ENCODE data around the gene MRGPRG. TPM values are rescaled to one million over a fixed set of nuclear protein-coding genes. Genes with fewer than 3 reads are reported as not detected.

MRGPRG gene
- polyA plus RNA-seq, 3 donors from 2014 or later = not detected

DNA sequence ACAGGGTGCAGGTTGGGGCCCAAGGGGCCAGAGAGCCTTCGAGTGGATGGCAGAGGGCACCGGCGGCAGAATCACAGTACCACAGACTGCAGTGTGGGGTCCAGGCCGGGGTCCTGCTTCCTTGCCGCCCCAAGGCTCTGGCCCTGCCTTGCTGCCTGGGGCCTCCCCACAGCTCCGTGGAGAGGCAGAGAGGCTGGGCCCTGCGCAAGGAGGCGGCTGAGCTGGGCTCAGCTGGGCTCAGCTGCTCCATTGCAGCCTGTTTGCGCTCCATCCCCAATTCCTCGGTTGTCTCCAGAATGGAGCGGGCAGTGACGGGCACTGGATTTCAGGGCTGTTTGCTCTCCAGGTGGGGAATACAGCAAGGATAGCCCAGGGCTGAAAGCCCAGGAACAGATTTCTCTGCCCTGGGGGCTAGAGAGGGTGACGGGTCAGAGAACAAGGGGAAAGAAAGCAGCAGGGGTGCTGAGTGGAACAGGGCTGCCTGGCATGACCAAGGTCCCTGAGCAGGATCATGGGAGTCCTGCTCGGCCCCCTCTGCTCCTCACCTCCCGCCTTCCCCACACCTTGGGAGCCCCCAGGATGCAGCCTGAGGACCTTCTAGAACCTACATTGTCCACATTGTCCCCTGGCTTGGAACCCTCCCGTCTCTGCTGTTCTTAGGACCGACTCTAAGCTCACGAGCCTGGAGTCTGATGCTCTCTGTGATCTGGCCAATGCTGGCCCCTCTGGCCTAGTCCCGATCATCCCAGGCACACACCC, 18.9 kb downstream of the MRGPRG start:
- Mint-ChIP-seq H3K27me3 (ENCODE audit: low read depth in 3 of 3) (peaks cover 1 to 9% (median 8%) of the 10 kb centered on the region in 3 donors), H3K4me3 (no peak overlapping the region), H3K9me3 (no peaks in the 10 kb centered on the region), H3K4me1 (peaks cover 7 to 19% of the 10 kb centered on the region in 2 donors), H3K36me3 (no peaks in the 10 kb centered on the region), H3K27ac (no peak overlapping the region)
- DNase-seq = no peak

DNA sequence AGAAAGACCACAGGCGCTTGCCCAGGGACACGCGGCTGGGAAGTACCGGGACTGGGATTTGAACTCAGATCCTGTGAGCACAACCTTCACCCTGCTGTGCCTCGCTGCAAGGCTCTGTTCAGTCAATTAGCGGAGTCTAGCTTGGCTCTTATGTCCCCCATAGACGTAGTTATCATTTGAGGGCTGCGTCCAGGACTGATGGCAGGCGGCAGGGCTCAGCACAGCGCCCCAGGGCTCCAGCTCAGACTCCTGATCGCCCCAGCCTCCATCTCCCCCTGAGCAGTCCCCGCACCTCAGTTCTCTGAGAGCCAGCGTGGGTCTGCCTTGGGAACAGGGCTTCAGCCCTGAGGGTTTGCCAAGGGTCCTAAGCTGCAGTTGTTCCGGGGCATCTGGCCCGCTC, 19.8 kb downstream of the MRGPRG start:
- peaks cover 7 to 16% of the 10 kb centered on the region in 2 donors for H3K4me1 Mint-ChIP-seq
- no peaks in the 10 kb centered on the region for H3K36me3 Mint-ChIP-seq
- peaks cover 1 to 9% (median 8%) of the 10 kb centered on the region in 3 donors for H3K27me3 Mint-ChIP-seq (ENCODE audit: low read depth in 3 of 3)
- H3K4me3 Mint-ChIP-seq = no peak overlapping the region
- no peak overlapping the region for H3K27ac Mint-ChIP-seq
- no peaks in the 10 kb centered on the region for H3K9me3 Mint-ChIP-seq
- DNase-seq = no peak

DNA sequence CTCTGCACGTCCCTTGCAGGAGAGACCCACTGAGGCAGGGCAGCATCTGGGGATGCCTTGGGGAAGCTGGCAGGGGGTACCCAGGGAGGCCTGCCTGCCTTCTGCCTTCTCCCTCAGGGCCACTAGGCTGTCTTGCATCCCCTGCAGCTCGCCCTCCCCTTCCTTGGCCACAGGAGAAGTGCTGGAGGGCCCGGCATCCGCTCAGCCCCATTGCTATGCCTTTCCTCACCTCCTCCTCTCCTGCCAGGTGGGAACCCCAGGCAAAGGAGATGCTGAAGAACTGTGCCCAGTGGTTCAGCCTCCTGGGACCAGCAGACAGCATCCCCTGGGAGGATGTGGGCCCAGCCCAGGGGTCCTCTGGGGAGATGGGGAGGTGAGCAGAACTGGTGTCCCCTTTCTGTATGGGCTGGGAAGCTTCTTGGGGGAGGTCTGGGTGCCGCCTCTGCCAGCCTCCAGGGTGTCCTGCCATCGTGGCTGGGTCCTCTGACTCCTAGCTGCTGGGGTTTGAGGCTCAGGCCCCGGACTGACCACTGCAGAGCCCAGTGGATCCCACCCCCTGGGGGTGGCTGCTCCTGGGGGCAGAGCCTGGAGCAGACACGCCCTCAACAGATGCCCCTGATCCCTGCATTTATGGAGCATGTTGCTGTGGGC, 20.6 kb downstream of the MRGPRG start:
- no peaks in the 10 kb centered on the region for H3K36me3 Mint-ChIP-seq
- peaks cover 1 to 13% (median 8%) of the 10 kb centered on the region in 3 donors for H3K27me3 Mint-ChIP-seq (ENCODE audit: low read depth in 3 of 3)
- no peaks in the 10 kb centered on the region for H3K9me3 Mint-ChIP-seq
- H3K4me3 Mint-ChIP-seq = no peak overlapping the region
- DNase-seq = no peak
- H3K27ac Mint-ChIP-seq = no peak overlapping the region
- H3K4me1 Mint-ChIP-seq = peaks cover 7 to 10% of the 10 kb centered on the region in 2 donors

DNA sequence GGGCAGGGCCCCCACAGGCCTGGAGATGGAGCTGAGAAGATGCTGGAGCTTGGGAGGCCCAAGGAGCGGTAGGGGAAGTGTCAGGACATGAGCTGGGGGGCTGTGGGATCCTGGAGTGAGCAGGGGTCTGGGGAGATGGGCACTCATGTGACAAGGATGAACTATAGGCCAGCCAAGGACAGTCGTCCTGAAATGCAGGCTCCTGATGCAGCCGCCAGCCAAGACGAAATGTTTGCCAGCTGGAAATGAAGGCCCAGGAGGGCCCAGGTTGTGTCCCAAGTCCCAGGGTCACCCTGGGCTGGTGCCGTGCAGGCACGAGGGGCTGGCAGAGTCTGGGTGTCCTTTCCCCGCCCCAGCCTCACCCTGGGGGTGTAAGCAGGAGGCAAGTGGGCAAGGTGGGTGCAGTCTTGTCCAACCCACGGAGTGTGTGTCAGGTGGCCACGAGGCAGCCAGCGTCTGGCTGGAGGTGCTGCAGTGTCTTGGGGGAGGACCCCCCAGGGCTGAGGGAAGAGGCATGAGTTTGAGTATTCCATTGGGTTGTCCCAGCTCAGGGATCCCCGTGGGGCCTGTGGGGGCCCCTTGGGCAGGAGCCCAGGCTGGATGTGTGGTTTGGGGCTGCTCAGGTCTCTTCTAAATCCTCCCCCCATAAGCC, 21.4 kb downstream of the MRGPRG start:
- Mint-ChIP-seq H3K27me3 (ENCODE audit: low read depth in 3 of 3) (peaks cover 1 to 9% (median 4%) of the 10 kb centered on the region in 3 donors), H3K4me3 (no peak overlapping the region)
- no peak for DNase-seq

DNA sequence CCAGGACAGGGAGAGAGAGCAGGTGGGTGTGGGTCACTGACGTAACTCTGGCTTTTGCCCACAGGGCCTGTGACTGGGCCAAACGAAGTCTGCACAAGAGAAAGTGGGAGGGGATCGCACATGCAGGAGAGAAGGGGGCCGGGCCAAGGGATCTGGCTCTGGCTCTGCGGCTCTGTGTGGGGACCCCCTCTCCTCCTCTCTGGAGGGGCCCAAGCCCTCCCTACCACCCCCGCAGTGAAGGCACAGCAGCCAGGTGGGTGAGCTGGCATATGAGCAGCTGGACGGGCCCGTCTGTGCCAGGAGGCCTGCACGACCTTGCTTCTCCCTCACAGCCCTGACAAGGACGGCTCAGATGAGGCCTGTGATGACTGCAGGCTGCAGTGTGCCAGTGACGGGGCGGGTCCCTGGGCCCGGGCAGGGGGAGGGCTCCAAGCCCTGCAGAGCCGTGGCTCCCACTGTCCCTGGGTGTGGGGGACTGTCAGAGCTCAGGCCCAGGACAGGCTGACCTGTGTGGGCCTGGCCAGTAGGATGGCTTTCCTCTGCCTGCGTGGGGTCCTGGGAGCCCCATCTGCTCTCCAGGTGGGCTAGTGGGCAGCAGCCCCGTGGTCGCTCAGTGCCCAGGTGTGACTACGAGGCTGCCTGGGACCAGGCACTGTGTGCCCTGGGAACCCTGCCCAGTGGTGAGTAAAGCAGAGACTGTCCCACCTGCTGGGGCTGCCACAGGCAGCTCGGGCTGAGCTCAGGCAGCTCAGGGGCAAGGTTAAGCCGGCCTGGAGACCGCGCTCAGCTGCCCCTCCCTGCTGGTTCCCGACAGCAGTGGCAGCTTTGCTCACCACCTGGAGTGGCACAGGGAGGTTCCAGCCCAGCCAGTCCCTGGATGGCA, 22.2 kb downstream of the MRGPRG start:
- DNase-seq = no peak
- H3K4me3 Mint-ChIP-seq = no peak overlapping the region

More for the DNA sequence above, 21.4 kb downstream of the MRGPRG start:
- H3K27ac Mint-ChIP-seq = no peak overlapping the region
- H3K4me1 Mint-ChIP-seq = peaks cover 0 to 2% of the 10 kb centered on the region in 2 donors
- no peaks in the 10 kb centered on the region for H3K36me3 Mint-ChIP-seq
- no peaks in the 10 kb centered on the region for H3K9me3 Mint-ChIP-seq

DNA sequence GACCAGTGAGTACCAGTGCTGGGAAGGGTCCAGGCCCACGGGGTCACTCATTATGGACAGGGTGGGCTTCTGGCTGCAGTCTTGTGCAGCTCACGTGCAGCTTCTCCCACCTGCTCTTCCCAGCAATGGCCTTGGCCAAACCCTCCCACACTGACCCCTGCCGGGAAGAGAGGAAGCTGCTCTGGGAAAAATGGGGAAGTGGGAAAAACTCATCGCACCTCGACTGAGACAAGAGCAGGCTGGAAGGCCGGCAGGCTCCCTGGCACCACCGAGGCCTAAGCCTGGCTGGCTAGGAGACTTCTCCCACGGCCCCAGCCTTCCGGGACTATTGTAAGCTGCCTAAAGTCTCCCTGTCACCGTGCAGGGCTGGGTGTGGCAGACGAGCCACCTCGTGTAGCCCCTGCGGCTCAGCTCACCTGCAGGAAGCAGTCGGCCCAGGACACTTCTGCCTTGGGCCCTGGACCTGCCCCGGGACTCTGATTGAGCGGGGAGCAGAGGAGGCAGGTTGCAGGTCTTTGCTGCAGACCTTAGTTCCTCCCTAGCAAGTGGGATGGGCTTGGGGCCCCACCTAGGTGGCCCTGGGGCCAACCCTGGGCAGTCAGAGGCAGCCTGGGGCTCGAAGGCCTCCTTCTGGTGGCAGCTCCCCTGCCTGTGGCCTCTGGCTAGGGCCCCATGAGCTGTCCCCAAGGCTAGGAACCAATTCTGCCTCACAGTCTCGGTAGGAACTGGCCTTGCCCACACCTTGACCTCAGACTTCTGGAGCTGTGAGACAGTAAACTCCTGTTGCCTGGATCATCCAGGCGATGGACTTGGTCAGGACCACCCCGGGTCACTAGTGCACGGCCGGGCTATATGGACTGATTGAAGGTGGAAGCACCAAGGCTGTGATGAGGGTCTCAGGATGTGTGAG, 23.1 kb downstream of the MRGPRG start:
- DNase-seq = no peak
- Mint-ChIP-seq H3K9me3 (no peaks in the 10 kb centered on the region), H3K36me3 (no peaks in the 10 kb centered on the region), H3K27ac (no peak overlapping the region), H3K4me3 (no peak overlapping the region), H3K4me1 (no peaks in the 10 kb centered on the region), H3K27me3 (ENCODE audit: low read depth in 3 of 3) (peaks cover 0 to 8% (median 7%) of the 10 kb centered on the region in 3 donors)

More for the DNA sequence above, 22.2 kb downstream of the MRGPRG start:
- Mint-ChIP-seq H3K27ac (no peak overlapping the region), H3K27me3 (ENCODE audit: low read depth in 3 of 3) (peaks cover 1 to 11% (median 5%) of the 10 kb centered on the region in 3 donors), H3K9me3 (no peaks in the 10 kb centered on the region), H3K4me1 (no peaks in the 10 kb centered on the region), H3K36me3 (no peaks in the 10 kb centered on the region)

DNA sequence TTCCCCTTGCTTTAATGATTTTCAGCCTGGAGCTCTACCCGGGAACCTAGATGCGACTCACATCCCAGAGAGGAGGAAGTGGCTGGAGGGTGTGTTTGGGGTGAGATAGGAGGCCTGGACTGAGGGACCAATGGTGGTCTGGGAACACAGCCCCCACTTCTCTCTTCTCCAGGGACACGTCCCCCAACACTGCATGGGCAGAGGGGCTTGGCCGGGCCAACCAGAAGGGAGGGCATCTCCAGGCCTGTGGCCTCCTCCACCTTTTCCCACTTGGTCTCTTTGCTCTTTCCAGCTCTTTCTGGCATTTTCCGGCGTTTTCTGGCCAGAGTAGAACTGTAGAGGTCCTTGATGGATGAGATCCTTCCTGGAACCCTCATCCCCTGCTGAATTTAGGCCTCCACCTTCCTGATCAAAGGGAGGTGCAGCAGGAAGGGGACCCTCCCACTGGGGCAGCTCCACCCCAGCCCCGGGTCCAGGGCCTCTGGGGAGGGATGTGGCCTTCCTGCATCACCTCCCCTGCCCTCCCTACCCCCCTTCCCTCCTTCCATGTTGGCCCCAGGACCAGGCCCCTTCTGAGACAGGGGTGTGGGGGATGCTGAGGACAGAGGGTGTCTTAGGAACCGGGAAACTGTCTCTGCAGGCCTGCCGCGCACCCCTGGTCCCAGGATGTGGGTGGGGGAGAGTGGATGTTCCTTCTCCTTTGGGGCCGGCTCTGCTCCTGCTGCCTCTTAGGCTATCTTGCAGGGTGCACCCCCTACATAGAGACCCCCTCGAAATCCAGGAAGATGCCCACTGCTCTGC, 24.4 kb downstream of the MRGPRG start:
- no peaks in the 10 kb centered on the region for H3K9me3 Mint-ChIP-seq
- no peak overlapping the region for H3K4me3 Mint-ChIP-seq
- DNase-seq = no peak
- no peaks in the 10 kb centered on the region for H3K36me3 Mint-ChIP-seq
- H3K27me3 Mint-ChIP-seq (ENCODE audit: low read depth in 3 of 3) = peaks cover 0 to 9% (median 7%) of the 10 kb centered on the region in 3 donors
- H3K4me1 Mint-ChIP-seq = no peaks in the 10 kb centered on the region
- H3K27ac Mint-ChIP-seq = no peak overlapping the region

DNA sequence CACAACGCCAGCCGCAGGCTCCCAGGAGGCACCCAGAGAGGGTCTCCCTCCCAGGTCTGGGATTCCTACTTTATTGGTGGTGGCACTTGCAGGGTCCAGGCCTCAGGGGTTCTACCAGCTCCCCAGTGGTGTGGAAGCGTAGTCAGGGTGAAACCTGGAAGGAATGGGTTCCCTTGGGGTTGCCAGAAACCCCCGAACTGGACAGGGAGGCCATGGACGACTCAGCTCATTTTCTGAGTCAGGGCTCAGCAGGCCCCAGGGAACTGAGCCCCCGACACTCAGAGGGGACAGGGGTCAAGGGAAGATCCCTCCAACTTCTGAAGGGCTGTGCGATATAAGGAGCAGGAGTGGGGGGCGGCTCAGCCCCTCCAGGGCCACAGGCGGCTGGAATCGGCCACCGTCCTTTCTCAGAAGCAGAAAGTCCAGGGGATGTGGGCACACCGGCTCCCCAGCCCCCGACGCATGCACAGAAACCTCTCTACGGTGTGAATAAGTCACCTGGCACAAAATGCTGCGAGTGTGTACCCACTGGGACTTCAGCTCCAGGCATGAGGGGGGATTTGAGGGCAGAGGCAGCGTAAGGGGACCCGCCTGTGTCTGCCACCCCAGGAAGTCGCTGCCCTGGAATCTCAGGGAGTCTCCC, 25.1 kb downstream of the MRGPRG start:
- Mint-ChIP-seq H3K9me3 (no peaks in the 10 kb centered on the region), H3K4me3 (no peak overlapping the region), H3K4me1 (no peaks in the 10 kb centered on the region), H3K27me3 (ENCODE audit: low read depth in 3 of 3) (peaks cover 0 to 7% (median 6%) of the 10 kb centered on the region in 3 donors), H3K36me3 (no peaks in the 10 kb centered on the region), H3K27ac (no peak overlapping the region)
- no peak for DNase-seq

DNA sequence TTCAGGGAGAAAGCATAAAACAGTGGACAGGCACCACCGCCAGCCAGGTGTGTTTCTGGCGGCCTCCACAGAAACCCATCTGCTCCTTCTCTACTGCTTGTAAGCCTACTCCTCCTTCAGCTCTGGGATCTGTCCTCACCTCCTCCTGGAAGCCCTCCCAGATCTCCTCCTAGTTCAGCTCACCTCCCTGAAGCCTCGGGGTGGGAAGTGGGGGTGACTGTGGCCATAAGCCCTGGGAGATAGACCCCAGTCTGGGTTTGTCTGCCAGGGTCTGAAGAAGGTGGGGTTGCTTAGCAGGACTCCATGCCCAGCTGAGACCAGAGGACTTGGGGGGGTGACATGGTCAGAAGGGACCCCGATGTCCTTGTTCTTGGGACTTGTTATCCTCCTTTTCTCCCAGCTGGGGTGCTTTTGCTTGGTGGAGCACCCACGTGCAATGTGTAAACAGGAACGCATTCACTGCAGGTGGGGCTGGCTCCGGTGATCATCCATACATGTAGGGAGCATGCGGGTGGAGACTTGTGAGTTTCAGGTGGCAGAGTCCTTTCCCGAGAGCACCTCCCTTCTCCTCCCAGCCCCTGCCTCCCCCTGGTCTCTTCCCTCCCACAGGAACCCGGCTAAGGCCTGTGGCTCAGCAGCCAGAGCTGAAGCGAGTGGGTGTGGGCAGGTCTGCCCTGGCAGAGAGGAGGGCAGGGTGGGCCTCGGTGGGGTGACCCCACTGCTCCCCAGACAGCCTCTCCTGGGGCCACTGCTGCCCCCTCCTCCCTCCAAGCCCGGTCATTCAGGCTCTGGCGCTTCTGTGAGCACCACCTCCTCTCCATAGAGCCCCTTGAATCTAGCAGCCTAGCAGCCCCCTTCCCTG, 25.9 kb downstream of the MRGPRG start:
- DNase-seq = no peak
- Mint-ChIP-seq H3K4me1 (no peaks in the 10 kb centered on the region), H3K27ac (no peak overlapping the region), H3K9me3 (no peaks in the 10 kb centered on the region), H3K4me3 (no peak overlapping the region), H3K36me3 (no peaks in the 10 kb centered on the region), H3K27me3 (ENCODE audit: low read depth in 3 of 3) (peaks cover 0 to 7% (median 7%) of the 10 kb centered on the region in 3 donors)

DNA sequence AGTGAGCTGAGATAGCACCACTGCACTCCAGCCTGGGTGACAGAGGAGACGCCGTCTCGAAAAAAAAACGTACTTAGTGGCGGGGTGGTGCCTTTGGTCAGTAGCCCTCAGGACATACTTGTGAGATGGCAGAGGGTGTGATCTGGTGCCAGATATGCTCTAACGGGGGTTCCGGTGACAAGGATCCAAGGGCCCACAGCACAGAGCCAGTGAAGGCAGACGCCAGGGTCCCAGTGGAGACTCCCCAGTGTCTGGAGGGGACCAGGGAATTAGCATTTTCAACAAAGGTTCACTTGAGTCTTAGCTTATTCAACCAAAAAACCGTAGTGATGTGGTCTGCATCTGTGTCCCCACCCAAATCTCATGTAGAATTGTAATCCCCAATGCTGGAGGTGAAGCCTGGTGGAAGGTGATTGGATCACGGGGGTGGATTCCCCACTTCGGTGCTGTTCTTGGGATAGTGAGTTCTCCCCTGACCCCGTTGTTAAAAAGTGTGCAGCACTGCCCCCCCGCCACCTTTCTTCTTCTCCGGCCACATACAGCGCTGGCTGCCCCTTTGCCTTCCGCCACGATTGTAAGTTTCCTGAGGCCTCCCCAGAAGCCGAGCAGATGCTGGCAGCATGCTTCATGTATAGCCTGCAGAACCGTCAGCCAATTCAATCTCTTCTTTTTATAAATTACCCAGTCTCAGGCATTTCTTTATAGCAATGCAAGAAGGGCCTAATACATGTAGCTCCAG, 26.9 kb downstream of the MRGPRG start:
- no peak for DNase-seq
- Mint-ChIP-seq H3K27ac (no peak overlapping the region), H3K27me3 (ENCODE audit: low read depth in 3 of 3) (peaks cover 2 to 7% (median 7%) of the 10 kb centered on the region in 3 donors), H3K4me3 (no peak overlapping the region), H3K4me1 (no peaks in the 10 kb centered on the region), H3K36me3 (no peaks in the 10 kb centered on the region), H3K9me3 (no peaks in the 10 kb centered on the region)
